H9 (cell line): ENCODE results near the gene SPINT2. TPM values are rescaled to one million over a fixed set of nuclear protein-coding genes. Genes with fewer than 3 reads are reported as not detected.

ENCODE experiments used
- DNase-seq: peaks from one replicate; pipeline ENCODE4 v3.0.0-alpha.2; 2017
- H2AFZ ChIP-seq: one replicate; pipeline ENCODE4 v1.6.1; 2013; ENCODE audit warnings: mild to moderate bottlenecking, low read length, control low read depth, moderate library complexity
- H2AK5ac ChIP-seq: 2 replicates; pipeline ENCODE4 v1.6.1; 2013; ENCODE audit warnings: low read length, control low read depth, mixed read lengths; ENCODE audit not compliant: insufficient read length
- H2BK120ac ChIP-seq: one replicate; pipeline ENCODE4 v1.6.1; 2013; ENCODE audit warnings: low read depth, mild to moderate bottlenecking, low read length, control low read depth, inconsistent platforms; ENCODE audit not compliant: poor library complexity, severe bottlenecking
- H2BK12ac ChIP-seq: 2 replicates; pipeline ENCODE4 v1.6.1; 2013; ENCODE audit warnings: low read length, control low read depth, mixed read lengths, low read depth; ENCODE audit not compliant: insufficient read length
- H2BK15ac ChIP-seq: 2 replicates; pipeline ENCODE4 v1.6.1; 2013; ENCODE audit warnings: low read depth, low read length, control low read depth
- H2BK20ac ChIP-seq: one replicate; pipeline ENCODE4 v1.6.1; 2013; ENCODE audit warnings: low read depth, mild to moderate bottlenecking, low read length, control low read depth, inconsistent platforms; ENCODE audit not compliant: poor library complexity, severe bottlenecking
- H2BK5ac ChIP-seq: 2 replicates; pipeline ENCODE4 v1.6.1; 2013; ENCODE audit warnings: low read length, control low read depth, mixed read lengths; ENCODE audit not compliant: insufficient read length
- H3K14ac ChIP-seq: 2 replicates; pipeline ENCODE4 v1.6.1; 2013; ENCODE audit warnings: low read length, control low read depth; ENCODE audit not compliant: insufficient read depth
- H3K18ac ChIP-seq: 2 replicates; pipeline ENCODE4 v1.6.1; 2013; ENCODE audit warnings: low read depth, mild to moderate bottlenecking, mixed read lengths, low read length, control low read depth; ENCODE audit not compliant: insufficient read length
- H3K23ac ChIP-seq: 2 replicates; pipeline ENCODE4 v1.6.1; 2013; ENCODE audit warnings: low read length, control low read depth, mixed read lengths, low read depth; ENCODE audit not compliant: insufficient read length
- H3K23me2 ChIP-seq: 2 replicates; pipeline ENCODE4 v1.6.1; 2013; ENCODE audit warnings: low read depth, mild to moderate bottlenecking, mixed read lengths, low read length, control low read depth; ENCODE audit not compliant: insufficient read length, poor library complexity, severe bottlenecking
- H3K27ac ChIP-seq: 2 replicates; pipeline ENCODE4 v1.5.1; 2013; ENCODE audit warnings: low read length, control low read depth, mixed read lengths, low read depth; ENCODE audit not compliant: insufficient read length
- H3K27me3 ChIP-seq: 2 replicates; pipeline ENCODE4 v1.6.1; 2013; ENCODE audit warnings: low read length, control low read depth, inconsistent platforms; ENCODE audit not compliant: insufficient read depth
- H3K4ac ChIP-seq: 2 replicates; pipeline ENCODE4 v1.6.1; 2013; ENCODE audit warnings: low read depth, mild to moderate bottlenecking, control low read depth, inconsistent platforms, low read length, moderate library complexity
- H3K4me1 ChIP-seq: 2 replicates; pipeline ENCODE4 v1.6.1; 2013; ENCODE audit warnings: low read length, control low read depth, inconsistent platforms; ENCODE audit not compliant: insufficient read depth
- H3K4me2 ChIP-seq: 2 replicates; pipeline ENCODE4 v1.6.1; 2013; ENCODE audit warnings: low read length, control low read depth, mixed read lengths; ENCODE audit not compliant: insufficient read length, insufficient read depth
- H3K56ac ChIP-seq: 2 replicates; pipeline ENCODE4 v1.6.1; 2013; ENCODE audit warnings: low read depth, mild to moderate bottlenecking, mixed read lengths, low read length, control low read depth; ENCODE audit not compliant: insufficient read length
- H3K79me1 ChIP-seq: 2 replicates; pipeline ENCODE4 v1.6.1; 2013; ENCODE audit warnings: low read depth, mild to moderate bottlenecking, moderate library complexity, low read length, control low read depth, inconsistent platforms; ENCODE audit not compliant: insufficient read depth, poor library complexity, severe bottlenecking
- H3K79me2 ChIP-seq: 2 replicates; pipeline ENCODE4 v1.6.1; 2013; ENCODE audit warnings: low read length, control low read depth, inconsistent platforms; ENCODE audit not compliant: insufficient read depth
- H3K9ac ChIP-seq: 2 replicates; pipeline ENCODE4 v1.6.1; 2013; ENCODE audit warnings: low read length, control low read depth, mixed read lengths; ENCODE audit not compliant: insufficient read length; ENCODE audit errors: extremely low read depth
- H3K9me3 ChIP-seq: one replicate; pipeline ENCODE4 v1.6.1; 2013; ENCODE audit warnings: low read depth, low read length, inconsistent platforms; ENCODE audit not compliant: control insufficient read depth
- H3T11ph ChIP-seq: one replicate; pipeline ENCODE4 v1.6.1; 2013; ENCODE audit warnings: mild to moderate bottlenecking, low read length, control low read depth, inconsistent platforms
- H4K20me1 ChIP-seq: one replicate; pipeline ENCODE4 v1.6.1; 2013; ENCODE audit not compliant: control insufficient read depth, insufficient read length, insufficient read depth
- H4K5ac ChIP-seq: 2 replicates; pipeline ENCODE4 v1.6.1; 2013; ENCODE audit warnings: low read depth, mild to moderate bottlenecking, mixed read lengths, low read length, control low read depth; ENCODE audit not compliant: insufficient read length
- H4K8ac ChIP-seq: replicated peaks from 2 replicates; pipeline ENCODE4 v1.6.1; 2013; ENCODE audit warnings: low read length, control low read depth, mixed read lengths, low read depth; ENCODE audit not compliant: insufficient read length
- H4K91ac ChIP-seq: 2 replicates; pipeline ENCODE4 v1.6.1; 2013; ENCODE audit warnings: low read depth, mild to moderate bottlenecking, moderate library complexity, mixed read lengths, low read length, control low read depth; ENCODE audit not compliant: insufficient read length
- H3K27ac Mint-ChIP-seq, 3 experiments: 2 replicates in 2 of 3; 3 replicates in 1 of 3; pipeline ENCODE4 v1.8.0; 2020 to 2021; ENCODE audit warnings: mixed read lengths in 3 of 3, mild to moderate bottlenecking in 1 of 3, moderate library complexity in 1 of 3
- H3K27me3 Mint-ChIP-seq: 2 replicates; pipeline ENCODE4 v1.8.0; 2021; ENCODE audit warnings: low read depth, mild to moderate bottlenecking, moderate library complexity, mixed read lengths
- H3K36me3 Mint-ChIP-seq, 3 experiments: 2 replicates in 2 of 3; 3 replicates in 1 of 3; pipeline ENCODE4 v1.8.0; 2020 to 2021; ENCODE audit warnings: low read depth in 3 of 3, mixed read lengths in 3 of 3; ENCODE audit not compliant: insufficient read depth in 1 of 3
- H3K4me1 Mint-ChIP-seq, 2 experiments: 2 replicates each; pipeline ENCODE4 v1.8.0; 2020; ENCODE audit warnings: mixed read lengths in 2 of 2
- H3K4me3 Mint-ChIP-seq, 2 experiments: 2 replicates in 1 of 2; 3 replicates in 1 of 2; pipeline ENCODE4 v1.8.0; 2020 to 2021; ENCODE audit warnings: mild to moderate bottlenecking in 2 of 2, mixed read lengths in 2 of 2, moderate library complexity in 1 of 2
- H3K9me3 Mint-ChIP-seq, 2 experiments: 2 replicates in 1 of 2; 3 replicates in 1 of 2; pipeline ENCODE4 v1.8.0; 2020; ENCODE audit warnings: mild to moderate bottlenecking in 2 of 2, mixed read lengths in 2 of 2, moderate library complexity in 1 of 2
- WGBS: extraction: QIAGEN DNeasy Blood & Tissue Kit; methylation state at CpG from one replicate; pipeline ENCODE4 v1.1.7; 2013; ENCODE audit warnings: missing lambda C conversion rate, low lambda C conversion rate, mixed read lengths; ENCODE audit not compliant: insufficient read length; ENCODE audit errors: extremely low coverage; 5-methylcytosine and 5-hydroxymethylcytosine counted together
- total RNA-seq: library from RNA; stranded (reverse); gene quantifications from 2 replicates; pipeline ENCODE4 v1.2.1, GENCODE V29; 2021
- TF ChIP-seq, protein P1 (sequence below): fragments of 200-600 bp; sonication (generic); conservative IDR thresholded peaks from 3 replicates; pipeline ENCODE4 v1.8.0; 2021; ENCODE audit warnings: antibody characterized with exemption, mild to moderate bottlenecking

Gene SPINT2
- total RNA-seq, 1 experiment from 2014 or later: 283 TPM

DNA sequence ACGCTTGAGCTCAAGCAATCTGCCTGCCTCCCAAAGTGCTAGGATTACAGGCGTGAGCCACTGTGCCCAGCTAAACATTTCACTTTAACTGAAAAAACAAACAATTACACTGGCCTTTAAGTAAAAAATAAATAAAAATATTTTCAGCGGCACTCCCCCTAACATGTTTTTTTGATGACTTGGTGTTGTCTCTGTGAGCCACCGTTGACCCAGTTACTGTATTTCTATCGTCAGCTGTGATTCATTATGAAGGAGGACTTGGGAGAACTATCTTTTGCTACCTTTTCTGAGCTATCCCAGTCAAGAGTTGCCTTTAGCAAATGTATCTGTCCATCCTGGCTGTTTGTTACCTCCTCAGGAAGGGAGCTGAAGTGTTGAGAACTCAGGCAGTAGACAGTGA is 21.2 kb downstream of the SPINT2 start:
- no CpG with 5 or more reads among the region's 5 CpGs for WGBS
- H2AK5ac ChIP-seq: no peak overlapping the region
- no peak overlapping the region for H2BK15ac ChIP-seq
- peaks cover under 1% of the 10 kb centered on the region for H3K79me1 ChIP-seq
- no peak overlapping the region for H3T11ph ChIP-seq
- peaks cover 3% of the 10 kb centered on the region; the same call in 1 of the 2 replicates for H3K79me2 ChIP-seq
- Mint-ChIP-seq H3K36me3 (peaks cover 28 to 67% (median 60%) of the 10 kb centered on the region in 3 experiments; a peak in 6 of 7 replicates), H3K9me3 (no peaks in the 10 kb centered on the region), H3K4me3 (no peak overlapping the region), H3K27ac (no peak overlapping the region), H3K4me1 (peaks cover 0 to 5% of the 10 kb centered on the region in 2 experiments; a peak in 1 of 4 replicates), H3K27me3 (no peaks in the 10 kb centered on the region)
- no peaks in the 10 kb centered on the region for H3K9me3 ChIP-seq
- no peaks in the 10 kb centered on the region for H4K20me1 ChIP-seq
- H3K23ac ChIP-seq: no peak overlapping the region
- H4K5ac ChIP-seq: no peak overlapping the region
- H3K27me3 ChIP-seq: no peaks in the 10 kb centered on the region
- H2BK12ac ChIP-seq: no peak overlapping the region
- H3K23me2 ChIP-seq: no peaks in the 10 kb centered on the region
- TF ChIP-seq, protein P1, sequence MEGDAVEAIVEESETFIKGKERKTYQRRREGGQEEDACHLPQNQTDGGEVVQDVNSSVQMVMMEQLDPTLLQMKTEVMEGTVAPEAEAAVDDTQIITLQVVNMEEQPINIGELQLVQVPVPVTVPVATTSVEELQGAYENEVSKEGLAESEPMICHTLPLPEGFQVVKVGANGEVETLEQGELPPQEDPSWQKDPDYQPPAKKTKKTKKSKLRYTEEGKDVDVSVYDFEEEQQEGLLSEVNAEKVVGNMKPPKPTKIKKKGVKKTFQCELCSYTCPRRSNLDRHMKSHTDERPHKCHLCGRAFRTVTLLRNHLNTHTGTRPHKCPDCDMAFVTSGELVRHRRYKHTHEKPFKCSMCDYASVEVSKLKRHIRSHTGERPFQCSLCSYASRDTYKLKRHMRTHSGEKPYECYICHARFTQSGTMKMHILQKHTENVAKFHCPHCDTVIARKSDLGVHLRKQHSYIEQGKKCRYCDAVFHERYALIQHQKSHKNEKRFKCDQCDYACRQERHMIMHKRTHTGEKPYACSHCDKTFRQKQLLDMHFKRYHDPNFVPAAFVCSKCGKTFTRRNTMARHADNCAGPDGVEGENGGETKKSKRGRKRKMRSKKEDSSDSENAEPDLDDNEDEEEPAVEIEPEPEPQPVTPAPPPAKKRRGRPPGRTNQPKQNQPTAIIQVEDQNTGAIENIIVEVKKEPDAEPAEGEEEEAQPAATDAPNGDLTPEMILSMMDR: no peak
- H4K91ac ChIP-seq: no peak overlapping the region
- H2BK120ac ChIP-seq: no peak overlapping the region
- no peak overlapping the region for H3K14ac ChIP-seq
- DNase-seq: no peak
- H3K4ac ChIP-seq: no peak overlapping the region
- H3K27ac ChIP-seq: no peak overlapping the region
- no peak overlapping the region for H3K18ac ChIP-seq
- no peak overlapping the region for H2AFZ ChIP-seq
- no peaks in the 10 kb centered on the region for H3K4me1 ChIP-seq
- no peak overlapping the region for H2BK5ac ChIP-seq
- no peak overlapping the region for H2BK20ac ChIP-seq
- no peak overlapping the region for H3K9ac ChIP-seq
- H3K4me2 ChIP-seq: no peak overlapping the region
- H3K56ac ChIP-seq: no peak overlapping the region
- no peak overlapping the region for H4K8ac ChIP-seq
